GM12878 (cell line): ENCODE results near the gene ZNF491. TPM values are rescaled to one million over a fixed set of nuclear protein-coding genes. Genes with fewer than 3 reads are reported as not detected.

Experiments
- CEBPB ChIP-seq, 2 experiments: fragments of 150-350 bp in 1 of 2; IDR thresholded peaks; 2 replicates each; pipeline ENCODE4 v1.6.1; 2012 to 2014; ENCODE audit warnings: low read depth in 2 of 2, low read length in 2 of 2, borderline replicate concordance in 1 of 2, inconsistent platforms in 1 of 2
- FOS ChIP-seq: IDR thresholded peaks from 3 replicates; pipeline ENCODE4 v1.6.1; 2011; ENCODE audit warnings: borderline replicate concordance; ENCODE audit not compliant: insufficient read length; ENCODE audit errors: extremely low read depth
- IKZF2 ChIP-seq, 2 experiments: fragments of 450-650 bp; IDR thresholded peaks; 2 replicates each; pipeline ENCODE4 v1.6.1; 2017; ENCODE audit warnings: mild to moderate bottlenecking in 2 of 2, moderate library complexity in 2 of 2
- KAT2A ChIP-seq: conservative IDR thresholded peaks from 2 replicates; pipeline ENCODE4 v1.6.1; 2011; ENCODE audit warnings: low read depth, low read length; ENCODE audit not compliant: control insufficient read depth
- MAX ChIP-seq: IDR thresholded peaks from 2 replicates; pipeline ENCODE4 v1.6.1; 2012; ENCODE audit warnings: low read depth, low read length, improper control_type of control experiment
- MTA2 ChIP-seq: fragments of 450-650 bp; IDR thresholded peaks from 2 replicates; pipeline ENCODE4 v1.6.1; 2016; ENCODE audit warnings: low read depth, mild to moderate bottlenecking, moderate library complexity
- MTA3 ChIP-seq: IDR thresholded peaks from 2 replicates; pipeline ENCODE4 v1.6.1; 2012; ENCODE audit warnings: low read length, inconsistent platforms, borderline replicate concordance
- MYB ChIP-seq: fragments of 150-350 bp; IDR thresholded peaks from 2 replicates; pipeline ENCODE4 v1.6.1; 2014; ENCODE audit warnings: mild to moderate bottlenecking, low read depth, low read length, borderline replicate concordance
- NFXL1 ChIP-seq: fragments of 450-650 bp; IDR thresholded peaks from 2 replicates; pipeline ENCODE4 v1.6.1; 2017; ENCODE audit warnings: antibody characterized with exemption, mild to moderate bottlenecking, borderline replicate concordance
- NFYA ChIP-seq: IDR thresholded peaks from 2 replicates; pipeline ENCODE4 v1.6.1; 2011; ENCODE audit warnings: low read depth, mild to moderate bottlenecking, low read length, improper control_type of control experiment, borderline replicate concordance
- NKRF ChIP-seq: fragments of 450-650 bp; conservative IDR thresholded peaks from 2 replicates; pipeline ENCODE4 v1.6.1; 2017; ENCODE audit warnings: mild to moderate bottlenecking, moderate library complexity
- NR2C2 ChIP-seq: IDR thresholded peaks from 2 replicates; pipeline ENCODE4 v1.6.1; 2011; ENCODE audit warnings: borderline replicate concordance, low read depth; ENCODE audit not compliant: control insufficient read depth, insufficient read length
- PAX8 ChIP-seq: fragments of 450-650 bp; IDR thresholded peaks from 2 replicates; pipeline ENCODE4 v1.6.1; 2017; ENCODE audit warnings: mild to moderate bottlenecking, moderate library complexity
- PML ChIP-seq: IDR thresholded peaks from 2 replicates; pipeline ENCODE4 v1.6.1; 2012; ENCODE audit warnings: low read length, inconsistent platforms
- PRDM15 ChIP-seq: fragments of 450-650 bp; formaldehyde crosslinking; IDR thresholded peaks from 2 replicates; pipeline ENCODE4 v1.4.0; 2020; ENCODE audit warnings: mild to moderate bottlenecking, moderate library complexity
- STAT1 ChIP-seq: fragments of 450-650 bp; conservative IDR thresholded peaks from 2 replicates; pipeline ENCODE4 v1.6.1; 2014; ENCODE audit warnings: antibody characterized with exemption, mild to moderate bottlenecking
- ZBTB40 ChIP-seq: fragments of 450-650 bp; IDR thresholded peaks from 2 replicates; pipeline ENCODE4 v1.6.1; 2016; ENCODE audit warnings: mild to moderate bottlenecking, moderate library complexity, borderline replicate concordance
- ZNF274 ChIP-seq: IDR thresholded peaks from one replicate; pipeline ENCODE4 v1.8.0; 2011; ENCODE audit not compliant: insufficient read length, insufficient read depth
- ZZZ3 ChIP-seq: IDR thresholded peaks from 2 replicates; pipeline ENCODE4 v1.6.1; 2011; ENCODE audit warnings: low read depth; ENCODE audit not compliant: control insufficient read depth, insufficient read length
- polyA plus RNA-seq, 11 experiments: library from polyadenylated mRNA; depleted of rRNA in 4 of 11; unstranded in 6 of 11; stranded (reverse) in 5 of 11; fragments of >200 nt; fragmentation: Nextera tagmentation in 4 of 11; fragmentation: Illumina TruSeq in 1 of 11; extraction: Ambion mirVana in 4 of 11; extraction: Trizol in 1 of 11; gene quantifications; 1 replicate in 1 of 11; 2 replicates in 10 of 11; pipeline versions ENCODE4 v1.2.1 to v1.2.3, GENCODE V29; 2011 to 2016; ENCODE audit warnings: inconsistent platforms in 2 of 11, missing spikeins in 2 of 11, low read depth in 1 of 11
- total RNA-seq, 4 experiments: library from RNA; depleted of rRNA in 3 of 4; stranded (reverse); fragments of >200 nt in 3 of 4; fragmentation: Illumina TruSeq in 1 of 4; extraction: Trizol in 1 of 4; gene quantifications; 2 replicates each; pipeline versions ENCODE4 v1.2.1 to v1.2.3, GENCODE V29; 2013 to 2021

Gene ZNF491
- total and polyA plus RNA-seq, 10 of the 15 experiments (the other 5 are each of a cell fraction or from before 2014, with no cell fraction given), result 0.18 to 1.4 (median 0.37) TPM

GRCh38 chr19:11766597-11767591 is 31.4 kb upstream of the ZNF491 start, which contains the start of gene ZNF441 (continued):
- TF ChIP-seq FOS, result no peak
- TF ChIP-seq PAX8, result no peak
- TF ChIP-seq NFYA, result peak; percentile 14; the same call in 1 of the 2 replicates
- TF ChIP-seq STAT1, result no peak
- peak; percentile 61; the same call in 1 of the 2 replicates for TF ChIP-seq ZBTB40
- no peak for TF ChIP-seq CEBPB (IDR thresholded peaks at IDR 0.05; ENCODE audit: borderline replicate concordance in 1 of 2, low read depth in 2 of 2, low read length in 2 of 2)
- TF ChIP-seq NKRF, result peak; percentile 70
- no peak for TF ChIP-seq ZNF274
- no peak for TF ChIP-seq KAT2A
- peak; percentile 50 to 64; a peak in 3 of 4 replicates for TF ChIP-seq IKZF2 (IDR thresholded peaks at IDR 0.05)
- no peak for TF ChIP-seq PML
- TF ChIP-seq MTA3, result no peak
- TF ChIP-seq NFXL1, result no peak
- TF ChIP-seq MYB, result no peak
- no peak for TF ChIP-seq MTA2
- no peak; the same call in 1 of the 2 replicates for TF ChIP-seq MAX
- no peak for TF ChIP-seq NR2C2
- TF ChIP-seq PRDM15, result no peak
- TF ChIP-seq ZZZ3, result no peak
